NCI-H69 (cell line): ENCODE measurements around the gene PRRT1B.

Source experiments
- DNase-seq: peaks from one replicate; lab custom pipeline; 2025; lab: John Stamatoyannopoulos, UW

The PRRT1B gene

DNA sequence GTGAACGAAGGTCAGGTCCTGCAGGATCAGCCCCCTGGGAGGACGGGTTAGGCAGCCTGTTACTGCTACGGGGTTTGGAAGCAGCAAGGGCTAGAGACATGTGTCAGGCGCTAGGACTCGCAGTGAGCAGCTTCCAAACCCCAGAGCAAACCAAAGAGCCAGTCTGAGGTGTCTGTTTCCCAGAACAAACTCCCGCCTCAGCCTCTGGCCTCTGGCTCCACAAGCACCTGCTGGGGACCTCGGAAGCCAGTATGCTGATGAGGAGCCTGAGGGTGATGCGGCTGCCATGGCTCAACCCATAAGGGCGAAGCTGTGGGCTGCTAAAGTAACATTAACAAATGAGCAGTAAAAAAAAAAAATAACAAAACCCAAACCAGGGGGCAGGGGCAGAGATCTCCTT is 35.0 kb downstream of the PRRT1B start:
- no peak for DNase-seq

DNA sequence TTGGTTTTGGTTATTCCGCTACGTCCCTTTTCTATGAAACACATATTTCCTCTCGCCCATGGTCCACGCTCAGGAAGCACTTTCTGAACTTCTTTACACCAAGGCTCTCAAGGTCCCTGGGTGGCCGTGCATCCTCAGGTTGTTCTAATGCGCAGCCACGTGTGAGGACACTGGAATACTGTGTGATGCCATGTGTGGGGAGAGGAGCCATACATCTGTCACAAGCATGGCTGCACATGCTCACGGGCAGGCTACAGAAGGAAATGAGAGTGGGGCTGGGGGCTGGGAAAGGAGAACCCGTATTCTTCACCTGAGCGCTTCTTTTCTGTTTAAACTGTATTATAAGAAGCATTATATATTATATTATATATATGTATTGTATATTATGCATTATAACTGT is 36.7 kb downstream of the PRRT1B start:
- DNase-seq, result no peak

GRCh38 chr9:131582466-131583336 is 37.4 kb downstream of the PRRT1B start:
- DNase-seq, result no peak

GRCh38 chr9:131583337-131583645 is 38.0 kb downstream of the PRRT1B start:
- DNase-seq, result no peak

GRCh38 chr9:131583836-131584555 is 38.7 kb downstream of the PRRT1B start:
- DNase-seq, result no peak

DNA sequence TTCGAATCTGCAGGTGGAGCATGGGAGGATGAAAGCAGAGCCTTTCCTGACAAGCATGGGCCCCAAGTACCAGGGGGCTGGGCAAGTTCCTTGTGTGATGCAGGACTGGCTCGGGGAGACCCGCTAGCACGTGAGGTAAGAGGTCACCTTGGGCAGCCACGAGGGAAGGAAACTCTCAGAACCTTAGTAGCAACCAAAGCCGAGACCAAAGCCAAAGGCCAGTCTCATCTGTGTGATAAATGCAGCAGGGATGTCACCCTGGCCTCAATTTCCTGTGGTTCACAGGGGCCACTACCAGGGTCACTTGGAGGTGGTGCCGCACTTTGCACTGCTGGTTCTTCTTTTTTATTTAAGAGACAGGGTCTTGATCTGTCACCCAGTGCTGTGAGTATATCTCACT is 39.5 kb downstream of the PRRT1B start:
- no peak for DNase-seq

DNA sequence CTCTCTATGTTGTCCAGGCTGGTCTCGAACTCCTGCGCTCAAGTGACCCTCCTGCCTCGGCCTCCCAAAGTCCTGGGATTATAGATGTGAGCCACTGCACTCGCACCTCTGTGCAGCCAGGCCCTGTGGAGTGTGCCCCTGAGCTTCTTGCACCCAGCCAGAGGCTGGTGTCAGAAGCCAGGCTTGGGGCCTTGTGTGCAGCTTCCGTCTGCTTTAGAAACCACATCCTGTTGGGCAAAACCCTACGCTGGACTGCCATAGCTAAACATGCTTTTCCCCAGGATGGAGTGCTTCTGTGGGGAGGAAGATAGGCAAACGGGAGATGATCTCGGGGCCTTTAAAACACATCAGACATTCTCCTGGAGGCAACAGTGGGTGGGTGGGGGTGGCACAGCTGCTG is 40.1 kb downstream of the PRRT1B start:
- no peak for DNase-seq

DNA sequence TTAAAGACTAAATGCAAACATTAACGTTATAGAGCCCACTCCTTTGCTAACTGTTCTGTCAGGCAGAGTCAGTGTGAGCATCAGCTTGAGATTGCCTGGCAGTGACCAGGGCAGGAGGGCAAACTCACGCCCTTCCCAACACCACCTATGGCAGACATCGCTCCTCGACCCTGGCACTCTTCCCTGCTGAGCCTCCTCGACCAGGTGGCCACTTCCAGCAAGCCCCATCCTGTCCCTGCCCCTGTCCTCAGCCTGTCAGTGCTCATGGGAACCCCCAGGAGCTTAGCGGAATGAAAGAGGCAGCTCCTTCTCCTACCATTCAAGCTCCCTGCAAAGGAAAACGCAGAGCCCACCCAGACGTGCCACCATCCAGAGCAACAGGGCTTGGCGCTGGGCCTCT is 42.0 kb downstream of the PRRT1B start:
- no peak for DNase-seq

DNA sequence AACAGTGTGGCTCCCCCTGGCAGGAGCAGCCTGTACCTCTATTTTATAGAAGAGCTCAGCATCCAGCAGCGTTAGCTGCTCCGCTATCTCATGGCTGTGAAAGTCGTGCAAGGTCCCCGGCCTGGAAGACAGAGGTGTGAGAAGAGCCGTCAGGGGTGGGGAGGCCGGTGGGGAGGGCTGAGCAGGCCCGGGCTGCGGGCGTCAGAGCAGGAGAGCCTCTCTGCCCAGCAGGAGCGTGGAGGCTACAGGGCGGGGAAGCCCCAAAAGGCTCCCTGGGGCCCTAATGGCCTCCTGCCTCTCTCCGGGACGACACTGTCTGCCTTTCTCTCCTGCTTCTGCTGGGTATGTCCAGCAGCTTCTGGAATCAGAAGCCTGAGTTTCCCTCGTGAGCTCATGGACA is 42.6 kb downstream of the PRRT1B start:
- DNase-seq, result no peak

GRCh38 chr9:131588396-131588795 is 43.1 kb downstream of the PRRT1B start:
- no peak for DNase-seq

- DNase-seq, result no peak
Measured at GRCh38 chr9:131589124-131589711, 43.9 kb downstream of the PRRT1B start.

GRCh38 chr9:131589993-131590392 is 44.7 kb downstream of the PRRT1B start:
- DNase-seq, result no peak

DNA sequence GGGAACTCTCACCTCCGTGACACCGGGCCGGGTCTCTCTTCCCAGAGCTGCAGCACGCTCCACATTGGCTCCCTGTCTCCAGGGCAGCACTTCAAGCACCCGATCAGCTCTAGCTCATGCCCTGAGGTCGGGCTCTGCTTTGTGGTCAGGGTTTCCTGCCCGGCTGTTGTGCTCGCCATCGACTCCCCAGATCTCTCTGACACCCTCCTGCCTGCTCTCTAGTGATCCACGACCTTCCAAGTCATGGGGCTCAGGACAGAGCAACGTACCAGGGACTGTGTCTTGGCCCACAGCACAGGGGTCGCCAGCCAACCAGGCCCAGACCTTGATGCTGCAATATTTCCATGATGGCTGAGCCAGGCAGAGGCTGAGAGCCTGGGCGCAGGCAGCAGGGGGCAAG is 45.1 kb downstream of the PRRT1B start:
- DNase-seq, result no peak

- peak; percentile 82 for DNase-seq
Measured at GRCh38 chr9:131590907-131591844, 45.9 kb downstream of the PRRT1B start.

GRCh38 chr9:131591845-131592208 is 46.5 kb downstream of the PRRT1B start:
- DNase-seq, result no peak

GRCh38 chr9:131593091-131593820 is 47.9 kb downstream of the PRRT1B start:
- DNase-seq, result no peak

- DNase-seq, result no peak
Measured at GRCh38 chr9:131593936-131594665, 48.8 kb downstream of the PRRT1B start.

- no peak for DNase-seq
Measured at GRCh38 chr9:131594906-131595665, 49.8 kb downstream of the PRRT1B start.

GRCh38 chr9:131595696-131596429 is 50.5 kb downstream of the PRRT1B start:
- no peak for DNase-seq
